Measurements from ENCODE around the gene C9orf43. TPM values are rescaled to one million over a fixed set of nuclear protein-coding genes. Genes with fewer than 3 reads are reported as not detected.

Gene C9orf43
- total RNA-seq, 1 donor from 2014 or later, result 0.88 TPM

DNA sequence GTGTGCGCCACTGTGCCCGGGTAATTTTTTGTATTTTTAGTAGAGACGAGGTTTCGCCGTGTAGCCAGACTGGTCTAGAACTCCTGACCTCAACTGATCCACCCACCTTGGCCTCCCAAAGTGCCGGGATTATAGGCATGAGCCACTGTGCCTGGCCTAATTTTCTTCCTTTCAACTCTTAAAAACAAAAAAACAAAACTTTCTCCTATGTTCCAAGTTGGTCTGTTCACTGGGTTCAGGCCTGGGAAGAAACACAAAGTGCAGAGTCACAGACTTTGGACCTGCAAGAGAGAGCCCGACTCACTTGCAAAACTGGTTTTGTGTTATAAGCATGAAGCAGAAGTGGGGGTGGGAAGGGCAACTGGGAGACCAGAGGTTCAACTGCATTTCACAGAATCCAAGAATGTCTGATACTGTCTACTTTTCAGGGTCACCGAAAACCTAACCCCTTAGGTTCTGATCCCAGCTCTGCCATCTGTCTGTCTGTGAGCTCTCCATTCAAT lies 28.6 kb upstream of the C9orf43 start:
- no peak for DNase-seq (ENCODE audit: low read depth)
- Histone ChIP-seq H3K4me3 (ENCODE audit: low read depth, low read length) (no peak overlapping the region), H3K27me3 (ENCODE audit: control insufficient read depth, insufficient read depth, low read length) (no peaks in the 10 kb centered on the region), H3K36me3 (ENCODE audit: control insufficient read depth, insufficient read depth, low read length) (no peaks in the 10 kb centered on the region)
- TF ChIP-seq, protein P1, sequence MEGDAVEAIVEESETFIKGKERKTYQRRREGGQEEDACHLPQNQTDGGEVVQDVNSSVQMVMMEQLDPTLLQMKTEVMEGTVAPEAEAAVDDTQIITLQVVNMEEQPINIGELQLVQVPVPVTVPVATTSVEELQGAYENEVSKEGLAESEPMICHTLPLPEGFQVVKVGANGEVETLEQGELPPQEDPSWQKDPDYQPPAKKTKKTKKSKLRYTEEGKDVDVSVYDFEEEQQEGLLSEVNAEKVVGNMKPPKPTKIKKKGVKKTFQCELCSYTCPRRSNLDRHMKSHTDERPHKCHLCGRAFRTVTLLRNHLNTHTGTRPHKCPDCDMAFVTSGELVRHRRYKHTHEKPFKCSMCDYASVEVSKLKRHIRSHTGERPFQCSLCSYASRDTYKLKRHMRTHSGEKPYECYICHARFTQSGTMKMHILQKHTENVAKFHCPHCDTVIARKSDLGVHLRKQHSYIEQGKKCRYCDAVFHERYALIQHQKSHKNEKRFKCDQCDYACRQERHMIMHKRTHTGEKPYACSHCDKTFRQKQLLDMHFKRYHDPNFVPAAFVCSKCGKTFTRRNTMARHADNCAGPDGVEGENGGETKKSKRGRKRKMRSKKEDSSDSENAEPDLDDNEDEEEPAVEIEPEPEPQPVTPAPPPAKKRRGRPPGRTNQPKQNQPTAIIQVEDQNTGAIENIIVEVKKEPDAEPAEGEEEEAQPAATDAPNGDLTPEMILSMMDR (IDR thresholded peaks at IDR 0.05; ENCODE audit: insufficient read depth, low read length, poor library complexity, severe bottlenecking), result no peak

DNA sequence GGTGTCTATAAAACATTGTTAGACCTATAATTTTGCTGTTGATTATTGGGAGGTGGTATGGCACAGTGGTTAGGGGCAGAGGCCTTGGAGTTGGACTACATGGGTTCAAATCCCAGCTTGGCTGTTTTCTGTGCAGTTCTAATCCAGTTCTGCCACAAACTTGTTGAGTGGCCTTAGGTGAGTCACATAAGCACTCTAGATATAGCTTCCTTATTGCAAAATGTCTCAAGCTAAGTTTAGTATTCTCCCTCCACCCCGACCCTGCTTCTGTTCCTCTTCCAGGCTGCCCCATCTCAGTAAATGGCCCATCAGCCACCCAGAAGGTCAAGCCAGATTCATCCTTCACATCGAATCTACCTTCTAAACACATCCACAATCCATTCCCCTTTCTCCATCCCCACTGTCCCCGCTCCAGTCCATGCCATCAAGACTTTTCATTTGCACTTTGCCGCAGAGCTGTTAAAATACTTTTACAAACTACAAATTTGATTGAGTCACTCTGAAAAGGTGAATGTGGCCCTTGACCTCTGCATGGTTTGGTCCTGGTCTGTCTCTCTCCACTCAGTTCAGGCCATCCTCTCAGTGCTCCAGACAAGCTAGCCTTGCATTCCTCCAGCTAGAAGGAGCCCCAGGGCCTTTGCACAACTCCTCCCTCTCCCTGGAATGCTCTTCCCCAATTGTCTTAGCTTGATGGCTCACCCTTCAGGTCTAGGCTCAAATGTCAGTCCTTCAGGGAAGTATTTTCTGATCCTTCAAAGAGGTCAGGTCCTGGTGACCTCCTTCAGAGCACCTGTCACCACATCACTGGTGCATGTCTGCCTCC lies 23.8 kb upstream of the C9orf43 start:
- no peaks in the 10 kb centered on the region for H3K27me3 ChIP-seq (ENCODE audit: control insufficient read depth, insufficient read depth, low read length)
- no peak for DNase-seq (ENCODE audit: low read depth)
- TF ChIP-seq, protein P1 (IDR thresholded peaks at IDR 0.05; ENCODE audit: insufficient read depth, low read length, poor library complexity, severe bottlenecking), result no peak
- no peak overlapping the region for H3K4me3 ChIP-seq (ENCODE audit: low read depth, low read length)
- H3K36me3 ChIP-seq (ENCODE audit: control insufficient read depth, insufficient read depth, low read length), result peaks cover 3% of the 10 kb centered on the region

DNA sequence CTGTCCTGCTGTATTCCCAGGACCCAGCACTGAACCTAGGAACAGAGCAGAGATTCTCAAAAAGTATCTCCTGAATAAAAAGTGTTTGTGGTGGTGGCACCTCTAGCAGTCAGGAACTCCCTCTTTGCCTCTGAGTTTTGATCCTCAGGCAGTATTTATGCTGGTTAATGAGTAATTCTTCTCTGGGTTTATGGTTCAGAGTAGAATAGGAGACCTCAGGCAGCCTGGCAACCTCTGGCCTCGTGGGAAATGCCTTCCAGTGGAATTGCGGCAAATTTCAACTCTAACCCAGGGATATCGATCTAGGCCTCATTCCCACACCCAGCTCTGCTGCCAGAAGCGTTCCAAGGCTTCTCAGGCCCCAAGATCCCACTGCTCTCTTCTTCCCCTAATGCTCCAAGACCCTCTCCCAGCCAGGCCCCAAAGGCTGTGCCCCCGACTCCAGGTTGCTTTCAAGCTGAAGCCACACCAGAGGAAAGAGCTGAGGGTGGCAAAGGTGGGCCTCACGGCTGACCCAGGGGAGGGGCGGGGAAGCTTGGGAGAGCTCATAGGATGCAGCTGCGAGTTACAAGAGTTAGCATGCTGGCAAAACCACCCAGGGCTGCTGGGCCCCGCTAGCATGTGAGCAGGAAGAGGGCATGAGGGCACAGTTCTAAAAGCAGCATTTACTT lies 22.9 kb upstream of the C9orf43 start:
- Histone ChIP-seq H3K4me3 (ENCODE audit: low read depth, low read length) (no peak overlapping the region), H3K36me3 (ENCODE audit: control insufficient read depth, insufficient read depth, low read length) (peaks cover 3% of the 10 kb centered on the region), H3K27me3 (ENCODE audit: control insufficient read depth, insufficient read depth, low read length) (no peaks in the 10 kb centered on the region)
- no peak for DNase-seq (ENCODE audit: low read depth)
- TF ChIP-seq, protein P1 (IDR thresholded peaks at IDR 0.05; ENCODE audit: insufficient read depth, low read length, poor library complexity, severe bottlenecking), result no peak

DNA sequence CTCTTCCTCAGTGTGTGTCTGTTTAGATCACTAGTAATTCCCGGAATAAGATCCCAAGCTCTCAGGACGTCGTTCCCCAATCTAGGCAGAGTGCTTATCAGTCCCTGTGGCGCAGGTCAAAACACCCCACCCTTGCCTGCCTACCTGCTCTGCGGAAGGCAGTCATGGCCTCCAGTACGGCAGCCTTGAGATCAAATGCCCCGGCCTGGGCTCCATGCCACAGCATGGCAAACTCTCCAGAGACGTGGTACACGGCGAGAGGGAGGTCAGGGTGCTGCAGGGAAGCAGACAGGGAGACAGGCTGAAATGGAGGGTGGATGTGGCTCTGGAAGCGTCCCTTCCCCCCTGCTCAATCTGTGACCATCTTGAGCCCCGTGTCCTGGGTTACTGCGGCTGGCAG lies 21.7 kb upstream of the C9orf43 start:
- TF ChIP-seq, protein P1 (IDR thresholded peaks at IDR 0.05; ENCODE audit: insufficient read depth, low read length, poor library complexity, severe bottlenecking), result no peak
- Histone ChIP-seq H3K4me3 (ENCODE audit: low read depth, low read length) (no peak overlapping the region), H3K27me3 (ENCODE audit: control insufficient read depth, insufficient read depth, low read length) (no peaks in the 10 kb centered on the region), H3K36me3 (ENCODE audit: control insufficient read depth, insufficient read depth, low read length) (peaks cover 3% of the 10 kb centered on the region)
- DNase-seq (ENCODE audit: low read depth), result no peak

DNA sequence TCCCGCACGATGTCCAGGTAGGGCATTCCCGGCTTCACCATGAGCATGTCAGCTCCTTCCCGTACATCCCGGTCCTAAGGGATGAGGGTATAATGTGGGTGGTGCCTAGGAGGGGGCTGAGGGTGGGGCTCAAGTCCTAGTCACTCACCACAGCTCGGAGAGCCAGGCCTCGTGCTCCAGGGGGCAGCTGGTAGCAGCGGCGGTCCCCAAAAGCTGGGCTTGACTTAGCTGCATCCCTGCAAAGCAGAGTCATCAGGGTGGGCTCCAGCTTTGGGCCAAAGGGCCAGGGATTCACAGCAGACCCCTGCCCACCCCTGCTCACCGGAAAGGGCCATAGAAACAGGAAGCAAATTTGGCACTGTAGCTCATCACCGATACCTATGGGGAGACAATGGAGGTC lies 21.1 kb upstream of the C9orf43 start:
- TF ChIP-seq, protein P1 (IDR thresholded peaks at IDR 0.05; ENCODE audit: insufficient read depth, low read length, poor library complexity, severe bottlenecking), result no peak
- DNase-seq (ENCODE audit: low read depth), result no peak
- peaks cover 3% of the 10 kb centered on the region for H3K36me3 ChIP-seq (ENCODE audit: control insufficient read depth, insufficient read depth, low read length)
- no peak overlapping the region for H3K4me3 ChIP-seq (ENCODE audit: low read depth, low read length)
- H3K27me3 ChIP-seq (ENCODE audit: control insufficient read depth, insufficient read depth, low read length), result no peaks in the 10 kb centered on the region

Data from kidney epithelial cell (primary cell).